Endodermal cell (in vitro differentiated cells): ENCODE data around the gene HSD17B12. TPM values are rescaled to one million over a fixed set of nuclear protein-coding genes. Genes with fewer than 3 reads are reported as not detected.

Source experiments
- DNase-seq: peaks from one replicate; pipeline ENCODE4 v3.0.0-alpha.2; 2017
- H3K27ac ChIP-seq: 2 replicates; pipeline ENCODE4 v1.5.1; 2013; ENCODE audit warnings: mild to moderate bottlenecking, low read depth, low read length, moderate library complexity
- H3K27me3 ChIP-seq: 2 replicates; pipeline ENCODE4 v1.6.1; 2013; ENCODE audit warnings: mild to moderate bottlenecking, low read length, moderate library complexity; ENCODE audit not compliant: insufficient read depth, control insufficient read depth, poor library complexity, severe bottlenecking
- H3K36me3 ChIP-seq: 2 replicates; pipeline ENCODE4 v1.7.0; 2013; ENCODE audit warnings: mild to moderate bottlenecking, low read length, moderate library complexity; ENCODE audit not compliant: control insufficient read depth, insufficient read depth
- H3K4me1 ChIP-seq: one replicate; pipeline ENCODE4 v1.7.0; 2013; ENCODE audit warnings: low read length; ENCODE audit not compliant: control insufficient read depth, insufficient read depth
- H3K4me3 ChIP-seq: 2 replicates; pipeline ENCODE4 v1.5.1; 2013; ENCODE audit warnings: mild to moderate bottlenecking, low read length, moderate library complexity
- H3K9ac ChIP-seq: 2 replicates; pipeline ENCODE4 v1.6.1; 2013; ENCODE audit warnings: mild to moderate bottlenecking, low read length, moderate library complexity; ENCODE audit not compliant: poor library complexity, severe bottlenecking; ENCODE audit errors: extremely low read depth
- H3K9me3 ChIP-seq: 2 replicates; pipeline ENCODE4 v1.6.1; 2013; ENCODE audit warnings: mild to moderate bottlenecking, low read length, moderate library complexity; ENCODE audit not compliant: control insufficient read depth
- H3K27ac Mint-ChIP-seq: 2 replicates; pipeline ENCODE4 v1.8.0; 2020; ENCODE audit warnings: mixed read lengths
- H3K27me3 Mint-ChIP-seq: 2 replicates; pipeline ENCODE4 v1.8.0; 2021; ENCODE audit warnings: mild to moderate bottlenecking, mixed read lengths; ENCODE audit not compliant: insufficient read depth
- H3K36me3 Mint-ChIP-seq: 2 replicates; pipeline ENCODE4 v1.8.0; 2020; ENCODE audit warnings: low read depth, mixed read lengths
- H3K4me1 Mint-ChIP-seq: 2 replicates; pipeline ENCODE4 v1.8.0; 2020; ENCODE audit warnings: mixed read lengths
- H3K4me3 Mint-ChIP-seq: 2 replicates; pipeline ENCODE4 v1.8.0; 2020; ENCODE audit warnings: mild to moderate bottlenecking, moderate library complexity, mixed read lengths
- H3K9me3 Mint-ChIP-seq: 2 replicates; pipeline ENCODE4 v1.8.0; 2020; ENCODE audit warnings: mild to moderate bottlenecking, mixed read lengths
- WGBS, 2 experiments: methylation state at CpG; one replicate each; pipeline versions ENCODE4 v1.1.5 to v1.1.7; 2013; ENCODE audit warnings: missing lambda C conversion rate in 2 of 2, mixed read lengths in 1 of 2; ENCODE audit not compliant: insufficient coverage in 1 of 2, insufficient read length in 1 of 2; 5-methylcytosine and 5-hydroxymethylcytosine counted together
- total RNA-seq, 2 donors: library from RNA; stranded (reverse); fragmentation: NEBNext Ultra II Directional in 1 of 2; extraction: Animal tissue kit (Norgen Biotek cat#: 25700) in 1 of 2; gene quantifications; 2 replicates in 1 of 2; 3 replicates in 1 of 2; pipeline ENCODE4 v1.2.1, GENCODE V29; 2021
- TF ChIP-seq, protein P1 (sequence below): fragments of 200-600 bp; sonication (generic); conservative IDR thresholded peaks from 2 replicates; pipeline ENCODE4 v1.5.0; 2021; ENCODE audit warnings: antibody characterized with exemption, mild to moderate bottlenecking

The HSD17B12 gene
- total RNA-seq, 2 donors from 2014 or later, result 109 to 138 TPM

DNA sequence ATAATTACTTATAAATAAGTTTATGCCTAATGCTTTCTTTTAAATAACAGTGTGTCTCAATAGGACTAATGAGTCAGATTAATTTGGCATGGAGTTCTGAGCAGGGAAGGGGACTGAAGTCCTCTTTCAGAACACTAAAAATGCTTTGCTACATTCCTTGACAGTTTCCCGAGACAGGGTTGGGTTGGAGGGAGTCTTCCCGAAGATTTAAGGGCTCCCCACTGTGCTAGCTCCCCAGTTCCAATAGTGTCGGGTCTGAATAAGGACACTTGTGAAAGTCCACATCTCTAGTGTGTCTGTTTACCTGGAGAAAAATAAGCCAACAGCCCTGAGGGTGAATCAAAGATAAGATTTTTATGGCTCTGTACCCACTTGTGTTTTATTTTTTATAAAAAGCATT lies 41.8 kb upstream of the HSD17B12 start:
- H3K27ac ChIP-seq, result no peak overlapping the region
- peaks cover 37% of the 10 kb centered on the region for H3K27me3 Mint-ChIP-seq
- no peak overlapping the region for H3K27ac Mint-ChIP-seq
- no peaks in the 10 kb centered on the region for H3K4me1 ChIP-seq
- peaks cover 28% of the 10 kb centered on the region for H3K27me3 ChIP-seq
- H3K4me1 Mint-ChIP-seq, result peaks cover 2% of the 10 kb centered on the region
- 45 to 50% methylated on average over 1 to 3 of the region's 3 CpGs for WGBS, 2 experiments
- H3K9me3 ChIP-seq, result no peaks in the 10 kb centered on the region
- H3K9ac ChIP-seq, result no peak overlapping the region
- no peaks in the 10 kb centered on the region for H3K36me3 ChIP-seq
- TF ChIP-seq, protein P1, sequence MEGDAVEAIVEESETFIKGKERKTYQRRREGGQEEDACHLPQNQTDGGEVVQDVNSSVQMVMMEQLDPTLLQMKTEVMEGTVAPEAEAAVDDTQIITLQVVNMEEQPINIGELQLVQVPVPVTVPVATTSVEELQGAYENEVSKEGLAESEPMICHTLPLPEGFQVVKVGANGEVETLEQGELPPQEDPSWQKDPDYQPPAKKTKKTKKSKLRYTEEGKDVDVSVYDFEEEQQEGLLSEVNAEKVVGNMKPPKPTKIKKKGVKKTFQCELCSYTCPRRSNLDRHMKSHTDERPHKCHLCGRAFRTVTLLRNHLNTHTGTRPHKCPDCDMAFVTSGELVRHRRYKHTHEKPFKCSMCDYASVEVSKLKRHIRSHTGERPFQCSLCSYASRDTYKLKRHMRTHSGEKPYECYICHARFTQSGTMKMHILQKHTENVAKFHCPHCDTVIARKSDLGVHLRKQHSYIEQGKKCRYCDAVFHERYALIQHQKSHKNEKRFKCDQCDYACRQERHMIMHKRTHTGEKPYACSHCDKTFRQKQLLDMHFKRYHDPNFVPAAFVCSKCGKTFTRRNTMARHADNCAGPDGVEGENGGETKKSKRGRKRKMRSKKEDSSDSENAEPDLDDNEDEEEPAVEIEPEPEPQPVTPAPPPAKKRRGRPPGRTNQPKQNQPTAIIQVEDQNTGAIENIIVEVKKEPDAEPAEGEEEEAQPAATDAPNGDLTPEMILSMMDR, result no peak
- DNase-seq, result no peak
- H3K9me3 Mint-ChIP-seq, result no peaks in the 10 kb centered on the region
- no peak overlapping the region for H3K4me3 ChIP-seq
- H3K36me3 Mint-ChIP-seq, result no peaks in the 10 kb centered on the region
- H3K4me3 Mint-ChIP-seq, result no peak overlapping the region

DNA sequence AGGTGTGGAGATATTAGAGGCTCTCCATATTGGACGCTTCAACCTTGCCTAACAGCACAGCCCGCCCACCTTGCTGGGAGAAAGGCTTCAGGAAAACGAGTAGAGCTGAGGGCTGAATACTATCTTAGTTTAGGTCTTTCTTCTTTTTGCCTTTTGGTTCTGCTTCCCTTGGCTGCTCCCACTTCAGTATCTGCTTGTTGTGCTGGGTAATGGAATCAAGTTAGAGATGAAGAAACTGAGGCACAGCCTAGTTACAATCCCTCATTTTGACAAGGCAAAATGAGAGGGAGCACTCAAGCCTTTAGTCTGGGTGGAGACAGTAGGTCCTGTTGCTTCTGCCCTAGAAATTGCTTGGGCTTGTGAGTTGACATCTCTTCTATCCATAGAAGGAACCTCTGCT lies 41.3 kb upstream of the HSD17B12 start:
- Mint-ChIP-seq H3K27me3 (peaks cover 34% of the 10 kb centered on the region), H3K4me1 (peaks cover 2% of the 10 kb centered on the region), H3K9me3 (no peaks in the 10 kb centered on the region), H3K36me3 (no peaks in the 10 kb centered on the region), H3K27ac (no peak overlapping the region), H3K4me3 (no peak overlapping the region)
- Histone ChIP-seq H3K4me3 (no peak overlapping the region), H3K9ac (no peak overlapping the region), H3K27ac (no peak overlapping the region), H3K27me3 (peaks cover 26% of the 10 kb centered on the region), H3K36me3 (no peaks in the 10 kb centered on the region), H3K4me1 (no peaks in the 10 kb centered on the region), H3K9me3 (no peaks in the 10 kb centered on the region)
- DNase-seq, result no peak
- 77 to 89% methylated on average over 2 to 3 of the region's 3 CpGs for WGBS, 2 experiments
- TF ChIP-seq, protein P1, result no peak

DNA sequence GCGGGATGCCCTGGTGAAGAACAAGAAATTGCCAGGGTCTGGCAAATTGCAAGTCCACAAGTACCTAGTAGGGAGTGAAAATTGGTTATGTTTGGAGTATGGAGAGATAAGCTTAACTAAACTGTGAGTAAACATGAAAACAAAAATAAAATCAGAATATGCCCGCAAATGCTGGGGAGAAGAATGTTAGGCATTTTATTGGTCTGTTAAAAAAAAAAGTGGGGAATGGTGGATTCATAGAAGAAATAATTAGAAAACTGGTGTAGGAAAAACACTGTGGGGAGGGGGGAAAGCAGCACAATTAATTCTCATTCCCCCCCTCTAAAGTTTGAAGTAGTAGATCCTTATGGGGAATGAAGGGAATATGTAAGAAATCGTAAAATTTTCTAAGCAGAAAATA lies 40.6 kb upstream of the HSD17B12 start:
- peaks cover 19% of the 10 kb centered on the region for H3K27me3 ChIP-seq
- Mint-ChIP-seq H3K9me3 (no peaks in the 10 kb centered on the region), H3K4me1 (peaks cover 7% of the 10 kb centered on the region), H3K4me3 (no peak overlapping the region), H3K27me3 (peaks cover 27% of the 10 kb centered on the region), H3K36me3 (no peaks in the 10 kb centered on the region), H3K27ac (no peak overlapping the region)
- no peak overlapping the region for H3K4me3 ChIP-seq
- no peak for DNase-seq
- 92 to 94% methylated on average over 3 of the region's 3 CpGs for WGBS, 2 experiments
- no peaks in the 10 kb centered on the region for H3K36me3 ChIP-seq
- no peaks in the 10 kb centered on the region for H3K9me3 ChIP-seq
- H3K4me1 ChIP-seq, result peaks cover under 1% of the 10 kb centered on the region
- H3K27ac ChIP-seq, result no peak overlapping the region
- no peak overlapping the region for H3K9ac ChIP-seq
- TF ChIP-seq, protein P1, result no peak
